ENCODE measurements around the gene KCNQ1. TPM values are rescaled to one million over a fixed set of nuclear protein-coding genes. Genes with fewer than 3 reads are reported as not detected.

The KCNQ1 gene
- total RNA-seq, 4 donors from 2014 or later = 5.6 to 46.8 (median 24.6) TPM

- 75% methylated on average over 2 of the region's 2 CpGs; no CpG with 5 or more reads in 1 of the 2 donors for WGBS, 2 donors (ENCODE audit: low coverage in 1 of 2)
- intact Hi-C loops (cut with DNase I; ENCODE audit: low total_unique reads) = no loop called here
- in situ Hi-C loops (cut with MboI; ENCODE audit: low pct_ligation_motif_present in 1 of 4, low pct_unique_long_range_greater_than_20kb in 1 of 4, low sequenced_read_pairs in 3 of 4) = no loop called here
- no peaks in the 10 kb centered on the region for H3K36me3 ChIP-seq
- peaks cover 0 to 21% (median 10%) of the 10 kb centered on the region in 4 donors for H3K4me1 ChIP-seq
- no peak overlapping the region for H3K27ac ChIP-seq
- DNase-seq = no peak
- H3K4me3 ChIP-seq = no peak overlapping the region
- no peak for TF ChIP-seq EP300 (IDR thresholded peaks at IDR 0.05; ENCODE audit: low read depth)
- no peak for TF ChIP-seq CTCF (IDR thresholded peaks at IDR 0.05)
- TF ChIP-seq POLR2AphosphoS5 (IDR thresholded peaks at IDR 0.05) = no peak
- no peak for TF ChIP-seq POLR2A (IDR thresholded peaks at IDR 0.05)
- no peaks in the 10 kb centered on the region for H3K27me3 ChIP-seq
- peaks cover 0 to 7% of the 10 kb centered on the region in 2 donors for H3K9me3 ChIP-seq
These were observed 371.7 kb downstream of the KCNQ1 start for GRCh38 chr11:2816523-2816922.

DNA sequence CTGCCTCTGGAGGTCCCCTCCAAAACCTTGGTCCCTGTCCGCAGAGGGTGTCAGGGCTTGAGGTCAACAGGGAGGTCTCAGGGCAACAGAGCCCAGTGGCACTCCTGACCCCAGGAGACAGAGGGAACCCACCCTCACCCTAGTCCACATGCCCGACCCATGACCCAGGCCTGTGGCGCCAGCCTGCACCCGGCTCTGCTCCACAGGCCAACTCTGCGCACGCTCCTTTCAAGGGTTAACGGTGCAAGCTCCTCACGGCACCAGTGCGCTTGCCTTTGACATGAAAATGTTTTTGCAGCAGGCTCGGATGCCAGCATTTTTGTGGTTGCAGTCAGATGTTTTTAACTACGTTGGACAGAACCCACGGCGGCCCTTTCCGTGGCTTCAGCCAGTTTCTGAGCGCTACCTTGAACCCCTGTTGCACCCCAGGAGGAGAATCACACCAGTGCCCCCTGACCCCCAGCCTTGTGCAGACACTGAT lies 372.2 kb downstream of the KCNQ1 start:
- intact Hi-C loops (cut with DNase I; ENCODE audit: low total_unique reads) = no loop called here
- H3K4me1 ChIP-seq = peaks cover 0 to 16% (median 10%) of the 10 kb centered on the region in 4 donors
- H3K9me3 ChIP-seq = peaks cover 0 to 7% of the 10 kb centered on the region in 2 donors
- 79% methylated on average over 15 of the region's 15 CpGs; no CpG with 5 or more reads in 1 of the 2 donors for WGBS, 2 donors (ENCODE audit: low coverage in 1 of 2)
- in situ Hi-C loops (cut with MboI; ENCODE audit: low pct_ligation_motif_present in 1 of 4, low pct_unique_long_range_greater_than_20kb in 1 of 4, low sequenced_read_pairs in 3 of 4) = no loop called here
- H3K36me3 ChIP-seq = no peaks in the 10 kb centered on the region
- H3K27ac ChIP-seq = peak overlapping the region in 1 of 4 donors; percentile 28
- peak; percentile 28 for DNase-seq
- no peaks in the 10 kb centered on the region for H3K27me3 ChIP-seq
- no peak overlapping the region for H3K4me3 ChIP-seq
- TF ChIP-seq EP300 (IDR thresholded peaks at IDR 0.05; ENCODE audit: low read depth) = no peak
- TF ChIP-seq POLR2AphosphoS5 (IDR thresholded peaks at IDR 0.05) = no peak
- TF ChIP-seq POLR2A (IDR thresholded peaks at IDR 0.05) = no peak
- TF ChIP-seq CTCF (IDR thresholded peaks at IDR 0.05) = no peak

GRCh38 chr11:2817431-2817830 lies 372.6 kb downstream of the KCNQ1 start:
- 85% methylated on average over 3 of the region's 6 CpGs; no CpG with 5 or more reads in 1 of the 2 donors for WGBS, 2 donors (ENCODE audit: low coverage in 1 of 2)
- no peak for DNase-seq
- H3K36me3 ChIP-seq = no peaks in the 10 kb centered on the region
- intact Hi-C loops (cut with DNase I; ENCODE audit: low total_unique reads) (no loop called here), in situ Hi-C loops (cut with MboI; ENCODE audit: low pct_ligation_motif_present in 1 of 4, low pct_unique_long_range_greater_than_20kb in 1 of 4, low sequenced_read_pairs in 3 of 4) (no loop called here)
- H3K4me1 ChIP-seq = peaks cover 0 to 11% (median 8%) of the 10 kb centered on the region in 4 donors
- H3K27ac ChIP-seq = peak overlapping the region in 1 of 4 donors; percentile 28
- H3K27me3 ChIP-seq = no peaks in the 10 kb centered on the region
- peaks cover 0 to 7% of the 10 kb centered on the region in 2 donors for H3K9me3 ChIP-seq
- no peak overlapping the region for H3K4me3 ChIP-seq
- TF ChIP-seq CTCF (IDR thresholded peaks at IDR 0.05) (no peak), POLR2AphosphoS5 (IDR thresholded peaks at IDR 0.05) (no peak), POLR2A (IDR thresholded peaks at IDR 0.05) (no peak), EP300 (IDR thresholded peaks at IDR 0.05; ENCODE audit: low read depth) (no peak)

DNA sequence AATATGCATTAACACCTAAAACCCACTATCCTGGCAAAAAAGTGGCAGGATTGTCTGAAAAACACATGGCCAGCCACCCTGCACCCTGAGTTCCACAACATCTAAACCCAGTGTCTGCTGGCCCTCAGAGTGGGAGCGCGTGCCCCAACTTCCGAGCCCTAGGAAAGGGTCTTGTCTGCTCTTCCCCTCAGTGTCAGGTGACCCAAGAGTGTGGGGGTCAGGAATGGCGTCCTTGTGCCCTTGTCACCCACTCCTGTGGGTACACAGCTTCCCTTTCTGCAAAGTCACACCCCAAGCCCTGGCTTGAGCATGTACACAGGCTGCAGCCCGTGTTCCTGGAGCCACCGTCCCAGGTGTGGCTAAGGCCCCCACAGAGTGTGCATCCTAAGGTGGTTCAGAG lies 373.2 kb downstream of the KCNQ1 start:
- H3K27ac ChIP-seq = no peak overlapping the region
- H3K9me3 ChIP-seq = peaks cover 0 to 7% of the 10 kb centered on the region in 2 donors
- no peak for TF ChIP-seq EP300 (IDR thresholded peaks at IDR 0.05; ENCODE audit: low read depth)
- TF ChIP-seq CTCF (IDR thresholded peaks at IDR 0.05) = no peak
- no peak for TF ChIP-seq POLR2A (IDR thresholded peaks at IDR 0.05)
- no peak for TF ChIP-seq POLR2AphosphoS5 (IDR thresholded peaks at IDR 0.05)
- H3K4me3 ChIP-seq = no peak overlapping the region
- WGBS, 2 donors (ENCODE audit: low coverage in 1 of 2) = 91% methylated on average over 6 of the region's 6 CpGs; no CpG with 5 or more reads in 1 of the 2 donors
- no peak for DNase-seq
- H3K27me3 ChIP-seq = no peaks in the 10 kb centered on the region
- H3K4me1 ChIP-seq = peaks cover 0 to 7% (median 4%) of the 10 kb centered on the region in 4 donors
- in situ Hi-C loops (cut with MboI; ENCODE audit: low pct_ligation_motif_present in 1 of 4, low pct_unique_long_range_greater_than_20kb in 1 of 4, low sequenced_read_pairs in 3 of 4) (no loop called here), intact Hi-C loops (cut with DNase I; ENCODE audit: low total_unique reads) (no loop called here)
- H3K36me3 ChIP-seq = no peaks in the 10 kb centered on the region
